WTC11 (cell line): ENCODE data around the gene PHLPP1.

Source experiments
- CTCF ChIP-seq: fragments of 200-600 bp; IDR thresholded peaks from 2 replicates; pipeline ENCODE4 v1.8.0; 2022; ENCODE audit warnings: antibody characterized with exemption
- ETV6 ChIP-seq: sonication (generic); formaldehyde crosslinking; IDR thresholded peaks from 2 replicates; pipeline ENCODE4 v1.8.1; 2022; ENCODE audit warnings: mild to moderate bottlenecking, missing genetic modification reagents
- NFYB ChIP-seq: sonication (generic); formaldehyde crosslinking; conservative IDR thresholded peaks from 2 replicates; pipeline ENCODE4 v1.8.0; 2022; ENCODE audit warnings: low read depth, missing genetic modification reagents
- SMAD4 ChIP-seq: sonication (generic); formaldehyde crosslinking; IDR thresholded peaks from 2 replicates; pipeline ENCODE4 v1.8.0; 2022; ENCODE audit warnings: mild to moderate bottlenecking, missing genetic modification reagents
- ZNF138 ChIP-seq: sonication (generic); formaldehyde crosslinking; conservative IDR thresholded peaks from 2 replicates; pipeline ENCODE4 v1.8.1; 2022; ENCODE audit warnings: mild to moderate bottlenecking, moderate library complexity, missing genetic modification reagents

GRCh38 chr18:62758591-62758990, 43.2 kb downstream of the PHLPP1 start:
- TF ChIP-seq CTCF (no peak), ZNF138 (CRISPR knock-in tag) (no peak), ETV6 (CRISPR knock-in tag) (no peak), NFYB (no peak), SMAD4 (CRISPR knock-in tag) (no peak)
